SK-N-SH treated with all-trans-retinoic acid at 6 μM for 48 hours (cell line): ENCODE data around the gene TXNDC12.
A peak's percentile ranks its signal among the peaks of the same experiment; 100 is the strongest.
"Not testable (repeated sequence)": the region's sequence is repeated elsewhere in the genome, so short reads cannot be mapped to it uniquely, and the experiment has no call there.

ENCODE experiments used
- ATAC-seq: fragments of 200-7000 bp; cut with Tn5 transposase; 3 replicates; pipeline ENCODE4 v1.9.1; 2020; ENCODE audit warnings: mild to moderate bottlenecking, moderate library complexity
- ARNTL ChIP-seq: fragments of 450-650 bp; formaldehyde crosslinking; IDR thresholded peaks from 2 replicates; pipeline ENCODE4 v1.5.0; 2020; ENCODE audit warnings: low read depth, mild to moderate bottlenecking, moderate library complexity, borderline replicate concordance
- BACH2 ChIP-seq: fragments of 250-450 bp; sonication (Bioruptor Pico); IDR thresholded peaks from 2 replicates; pipeline ENCODE4 v1.9.0; 2021; ENCODE audit warnings: mild to moderate bottlenecking, borderline replicate concordance
- CREB5 ChIP-seq: fragments of 250-450 bp; sonication (Bioruptor Pico); IDR thresholded peaks from 2 replicates; pipeline ENCODE4 v1.5.1; 2020; ENCODE audit warnings: low read depth, mild to moderate bottlenecking, moderate library complexity
- CSRNP3 ChIP-seq: fragments of 250-450 bp; sonication (Bioruptor Pico); IDR thresholded peaks from 2 replicates; pipeline ENCODE4 v1.5.1; 2021; ENCODE audit warnings: mild to moderate bottlenecking, moderate library complexity
- ESRRG ChIP-seq: fragments of 250-450 bp; sonication (Bioruptor Pico); IDR thresholded peaks from 2 replicates; pipeline ENCODE4 v1.6.1; 2021; ENCODE audit warnings: mild to moderate bottlenecking
- GLIS3 ChIP-seq: fragments of 250-450 bp; sonication (Bioruptor Pico); IDR thresholded peaks from 2 replicates; pipeline ENCODE4 v1.5.0; 2020; ENCODE audit warnings: mild to moderate bottlenecking, moderate library complexity
- ISL1 ChIP-seq: fragments of 250-450 bp; sonication (Bioruptor Pico); IDR thresholded peaks from 2 replicates; pipeline ENCODE4 v2.1.2; 2022; ENCODE audit warnings: mild to moderate bottlenecking, moderate library complexity
- OSR1 ChIP-seq: fragments of 250-450 bp; sonication (Bioruptor Pico); IDR thresholded peaks from 2 replicates; pipeline ENCODE4 v1.8.0; 2022; ENCODE audit warnings: moderate library complexity, mild to moderate bottlenecking, inconsistent platforms
- PPARA ChIP-seq: fragments of 250-450 bp; sonication (Bioruptor Pico); IDR thresholded peaks from 2 replicates; pipeline ENCODE4 v1.5.0; 2020; ENCODE audit warnings: mild to moderate bottlenecking, borderline replicate concordance
- RARB ChIP-seq: fragments of 250-450 bp; sonication (Bioruptor Pico); IDR thresholded peaks from 2 replicates; pipeline ENCODE4 v1.8.0; 2021; ENCODE audit warnings: mild to moderate bottlenecking, moderate library complexity
- SNAI2 ChIP-seq: fragments of 250-450 bp; sonication (Bioruptor Pico); IDR thresholded peaks from 2 replicates; pipeline ENCODE4 v1.5.0; 2020; ENCODE audit warnings: mild to moderate bottlenecking, moderate library complexity
- TCF4 ChIP-seq: fragments of 250-450 bp; sonication (Bioruptor Pico); IDR thresholded peaks from 2 replicates; pipeline ENCODE4 v1.8.0; 2021; ENCODE audit warnings: mild to moderate bottlenecking, moderate library complexity, borderline replicate concordance
- TOX ChIP-seq: fragments of 250-450 bp; sonication (Bioruptor Pico); IDR thresholded peaks from 2 replicates; pipeline ENCODE4 v1.8.0; 2021; ENCODE audit warnings: mild to moderate bottlenecking, moderate library complexity, borderline replicate concordance
- ZC3H10 ChIP-seq: fragments of 250-450 bp; sonication (Bioruptor Pico); IDR thresholded peaks from 2 replicates; pipeline ENCODE4 v1.5.1; 2021; ENCODE audit warnings: mild to moderate bottlenecking, moderate library complexity
- ZFP3 ChIP-seq: fragments of 250-450 bp; sonication (Bioruptor Pico); IDR thresholded peaks from 2 replicates; pipeline ENCODE4 v1.5.0; 2020; ENCODE audit warnings: mild to moderate bottlenecking, moderate library complexity
- ZFP30 ChIP-seq: fragments of 450-650 bp; formaldehyde crosslinking; IDR thresholded peaks from 2 replicates; pipeline ENCODE4 v1.5.0; 2022; ENCODE audit warnings: mild to moderate bottlenecking, moderate library complexity
- ZNF565 ChIP-seq: fragments of 450-650 bp; formaldehyde crosslinking; conservative IDR thresholded peaks from 2 replicates; pipeline ENCODE4 v1.5.0; 2020; ENCODE audit warnings: low read depth, mild to moderate bottlenecking, moderate library complexity
- ZNF70 ChIP-seq: fragments of 450-650 bp; formaldehyde crosslinking; IDR thresholded peaks from 2 replicates; pipeline ENCODE4 v1.5.0; 2020; ENCODE audit warnings: mild to moderate bottlenecking, moderate library complexity
- ZNF8 ChIP-seq: fragments of 450-650 bp; formaldehyde crosslinking; IDR thresholded peaks from 2 replicates; pipeline ENCODE4 v1.5.0; 2020; ENCODE audit warnings: mild to moderate bottlenecking, moderate library complexity
- TF ChIP-seq, protein P1 (sequence below): fragments of 250-450 bp; sonication (Bioruptor Pico); IDR thresholded peaks from 2 replicates; pipeline ENCODE4 v1.8.0; 2021; ENCODE audit warnings: low read depth, mild to moderate bottlenecking, moderate library complexity, borderline replicate concordance
- TF ChIP-seq, protein P2 (sequence below): fragments of 250-450 bp; sonication (Bioruptor Pico); IDR thresholded peaks from 2 replicates; pipeline ENCODE4 v1.8.0; 2020; ENCODE audit warnings: mild to moderate bottlenecking, moderate library complexity, borderline replicate concordance

TXNDC12 gene

DNA sequence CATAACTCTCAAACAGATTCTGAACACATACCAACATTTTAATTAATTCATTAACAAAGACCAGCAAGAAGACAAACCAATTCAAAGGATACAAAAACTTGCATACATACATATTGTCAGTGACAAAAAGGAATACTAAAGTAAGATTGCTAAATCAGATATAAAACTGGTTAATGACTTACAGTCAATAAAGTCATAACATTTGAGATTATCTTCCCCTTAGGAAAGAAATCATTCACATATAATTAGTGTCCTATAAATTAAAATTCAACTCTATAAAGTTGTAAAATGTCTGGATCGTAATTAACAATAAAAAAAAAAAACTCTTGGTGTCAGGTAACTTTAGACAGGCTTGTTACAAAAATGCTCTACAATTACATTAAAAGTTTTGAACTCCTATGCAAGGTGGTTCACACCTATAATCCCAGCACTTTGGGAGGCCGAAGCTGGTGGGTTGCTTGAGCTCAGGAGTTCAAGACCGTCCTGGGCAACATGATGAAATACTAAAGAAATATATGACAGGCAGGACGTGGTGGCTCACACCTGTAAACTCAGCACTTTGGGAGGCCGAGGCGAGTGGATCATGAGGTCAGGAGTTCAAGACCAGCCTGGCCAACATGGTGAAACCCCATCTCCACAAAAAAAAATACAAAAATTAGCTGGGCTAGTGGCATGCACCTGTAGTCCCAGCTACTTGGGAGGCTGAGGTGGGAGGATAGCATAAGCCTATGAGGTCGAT, 46.8 kb downstream of the TXNDC12 start:
- no peak for TF ChIP-seq ZFP30
- no peak for TF ChIP-seq CREB5 (CRISPR knock-in tag)
- TF ChIP-seq, protein P1, sequence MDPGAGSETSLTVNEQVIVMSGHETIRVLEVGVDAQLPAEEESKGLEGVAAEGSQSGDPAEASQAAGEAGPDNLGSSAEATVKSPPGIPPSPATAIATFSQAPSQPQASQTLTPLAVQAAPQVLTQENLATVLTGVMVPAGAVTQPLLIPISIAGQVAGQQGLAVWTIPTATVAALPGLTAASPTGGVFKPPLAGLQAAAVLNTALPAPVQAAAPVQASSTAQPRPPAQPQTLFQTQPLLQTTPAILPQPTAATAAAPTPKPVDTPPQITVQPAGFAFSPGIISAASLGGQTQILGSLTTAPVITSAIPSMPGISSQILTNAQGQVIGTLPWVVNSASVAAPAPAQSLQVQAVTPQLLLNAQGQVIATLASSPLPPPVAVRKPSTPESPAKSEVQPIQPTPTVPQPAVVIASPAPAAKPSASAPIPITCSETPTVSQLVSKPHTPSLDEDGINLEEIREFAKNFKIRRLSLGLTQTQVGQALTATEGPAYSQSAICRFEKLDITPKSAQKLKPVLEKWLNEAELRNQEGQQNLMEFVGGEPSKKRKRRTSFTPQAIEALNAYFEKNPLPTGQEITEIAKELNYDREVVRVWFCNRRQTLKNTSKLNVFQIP (CRISPR knock-in tag): no peak
- no peak for TF ChIP-seq RARB
- no peak for TF ChIP-seq BACH2 (CRISPR knock-in tag)
- TF ChIP-seq CSRNP3 (CRISPR knock-in tag): no peak
- TF ChIP-seq TOX: no peak
- no peak for TF ChIP-seq ZNF70 (CRISPR knock-in tag)
- TF ChIP-seq, protein P2, sequence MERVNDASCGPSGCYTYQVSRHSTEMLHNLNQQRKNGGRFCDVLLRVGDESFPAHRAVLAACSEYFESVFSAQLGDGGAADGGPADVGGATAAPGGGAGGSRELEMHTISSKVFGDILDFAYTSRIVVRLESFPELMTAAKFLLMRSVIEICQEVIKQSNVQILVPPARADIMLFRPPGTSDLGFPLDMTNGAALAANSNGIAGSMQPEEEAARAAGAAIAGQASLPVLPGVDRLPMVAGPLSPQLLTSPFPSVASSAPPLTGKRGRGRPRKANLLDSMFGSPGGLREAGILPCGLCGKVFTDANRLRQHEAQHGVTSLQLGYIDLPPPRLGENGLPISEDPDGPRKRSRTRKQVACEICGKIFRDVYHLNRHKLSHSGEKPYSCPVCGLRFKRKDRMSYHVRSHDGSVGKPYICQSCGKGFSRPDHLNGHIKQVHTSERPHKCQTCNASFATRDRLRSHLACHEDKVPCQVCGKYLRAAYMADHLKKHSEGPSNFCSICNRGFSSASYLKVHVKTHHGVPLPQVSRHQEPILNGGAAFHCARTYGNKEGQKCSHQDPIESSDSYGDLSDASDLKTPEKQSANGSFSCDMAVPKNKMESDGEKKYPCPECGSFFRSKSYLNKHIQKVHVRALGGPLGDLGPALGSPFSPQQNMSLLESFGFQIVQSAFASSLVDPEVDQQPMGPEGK (CRISPR knock-in tag): no peak
- TF ChIP-seq ESRRG (CRISPR knock-in tag): no peak
- no peak for TF ChIP-seq ZNF565 (CRISPR knock-in tag)
- TF ChIP-seq TCF4: no peak
- TF ChIP-seq GLIS3 (CRISPR knock-in tag): no peak
- TF ChIP-seq ISL1 (CRISPR knock-in tag): no peak
- no peak for TF ChIP-seq SNAI2
- TF ChIP-seq ZFP3 (CRISPR knock-in tag): no peak
- no peak for TF ChIP-seq ZNF8
- TF ChIP-seq ARNTL (CRISPR knock-in tag): no peak
- TF ChIP-seq, all 23 proteins: peak for 0
- no peak for ATAC-seq

GRCh38 chr1:52007215-52008002, 47.6 kb downstream of the TXNDC12 start:
- ATAC-seq: no peak
- no peak for TF ChIP-seq PPARA (CRISPR knock-in tag)
- no peak for TF ChIP-seq ARNTL (CRISPR knock-in tag)
- TF ChIP-seq ZC3H10: no peak
- no peak for TF ChIP-seq ZFP30
- TF ChIP-seq ISL1 (CRISPR knock-in tag): no peak
- no peak for TF ChIP-seq OSR1 (CRISPR knock-in tag)
- TF ChIP-seq ZNF70 (CRISPR knock-in tag): no peak
- TF ChIP-seq CSRNP3 (CRISPR knock-in tag): no peak

DNA sequence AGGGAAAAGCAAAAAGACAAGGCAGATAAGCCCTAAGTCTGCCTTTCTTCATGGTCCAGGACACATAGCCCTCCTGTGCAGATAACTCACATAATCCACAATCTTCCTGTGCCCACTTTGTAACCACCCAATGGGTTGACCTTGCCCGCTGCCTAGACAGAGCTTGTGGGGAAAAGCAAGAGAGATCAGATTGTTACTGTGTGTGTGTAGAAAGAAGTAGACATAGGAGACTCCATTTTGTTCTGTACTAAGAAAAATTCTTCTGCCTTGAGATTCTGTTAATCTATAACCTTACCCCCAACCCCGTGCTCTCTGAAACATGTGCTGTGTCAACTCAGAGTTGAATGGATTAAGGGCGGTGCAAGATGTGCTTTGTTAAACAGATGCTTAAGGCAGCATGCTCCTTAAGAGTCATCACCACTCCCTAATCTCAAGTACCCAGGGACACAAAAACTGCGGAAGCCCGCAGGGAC, 48.9 kb downstream of the TXNDC12 start:
- ATAC-seq: not testable (repeated sequence)

- peak; percentile 64 for ATAC-seq
Observed at GRCh38 chr1:52005548-52005947, 49.4 kb downstream of the TXNDC12 start.
